Breast epithelium (tissue), 3 donors: ENCODE measurements around the gene ECPAS.

Experiments used
- CTCF ChIP-seq, 3 donors: fragments of 450-650 bp; IDR thresholded peaks; one replicate each; pipeline ENCODE4 v1.5.1; 2016 to 2017; ENCODE audit warnings: antibody characterized with exemption in 3 of 3, mild to moderate bottlenecking in 3 of 3, moderate library complexity in 3 of 3
- POLR2A ChIP-seq: fragments of 450-650 bp; IDR thresholded peaks from one replicate; pipeline ENCODE4 v1.6.1; 2016; ENCODE audit warnings: antibody characterized with exemption, mild to moderate bottlenecking, moderate library complexity

DNA sequence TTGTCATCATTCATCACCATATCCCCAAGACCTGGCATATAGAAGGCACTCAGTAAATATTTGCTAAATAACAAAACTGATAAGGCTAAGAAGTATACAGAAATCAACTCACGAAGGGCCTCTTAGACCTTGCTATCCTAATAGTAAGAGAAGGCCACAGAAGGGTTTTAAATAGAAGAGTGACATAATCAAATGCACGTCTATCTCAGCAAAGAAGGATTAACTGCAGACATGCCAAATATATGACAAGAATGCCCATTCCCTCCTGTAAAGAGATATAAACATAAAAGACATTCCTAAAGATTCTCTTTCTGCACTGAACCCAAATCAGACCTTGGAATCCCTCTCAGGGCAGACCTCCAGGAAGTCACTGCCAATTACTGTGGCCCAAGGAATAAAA is 34.1 kb downstream of the ECPAS start:
- TF ChIP-seq POLR2A (no peak), CTCF (IDR thresholded peaks at IDR 0.05) (no peak)
